GM18861 (cell line): ENCODE results near the gene MRI1.

ENCODE experiments used
- ATAC-seq: cut with Tn5 transposase; IDR thresholded peaks from one replicate; pipeline ENCODE4 v1.9.1; 2021; ENCODE audit not compliant: unreplicated experiment

MRI1 gene

GRCh38 chr19:13821292-13821691 lies 57.0 kb downstream of the MRI1 start:
- no peak for ATAC-seq

DNA sequence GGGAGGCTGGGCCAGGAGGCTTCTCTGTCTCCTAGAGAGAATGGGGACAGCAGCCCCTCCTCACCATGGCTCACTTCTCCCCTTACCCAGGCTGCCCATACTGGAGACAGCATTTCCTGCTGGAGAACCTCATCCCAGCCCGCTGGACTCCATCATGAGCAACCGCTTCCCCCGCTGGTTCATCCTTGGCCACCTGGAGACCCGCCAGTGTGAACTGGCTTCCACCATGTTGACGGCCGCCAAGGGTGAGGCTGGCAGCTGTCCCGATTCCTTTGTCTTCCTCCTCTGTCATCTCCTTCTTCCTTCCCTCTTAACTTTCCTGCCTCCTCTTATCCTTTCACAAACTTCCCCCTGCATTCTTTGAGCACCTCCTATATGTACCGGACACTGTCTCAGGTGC lies 58.9 kb downstream of the MRI1 start:
- no peak for ATAC-seq
